Colonic mucosa (tissue), 4 donors: ENCODE data around the gene CRISP3. TPM values are rescaled to one million over a fixed set of nuclear protein-coding genes. Genes with fewer than 3 reads are reported as not detected.

ENCODE experiments used
- DNase-seq: peaks from one replicate; pipeline ENCODE4 v3.0.0-alpha.2; 2020
- H3K27ac ChIP-seq: fragments of 200-600 bp; one replicate; pipeline ENCODE4 v1.8.0; 2021
- H3K27me3 ChIP-seq: fragments of 200-600 bp; one replicate; pipeline ENCODE4 v1.8.0; 2021
- H3K36me3 ChIP-seq: fragments of 200-600 bp; one replicate; pipeline ENCODE4 v1.8.0; 2021
- H3K4me1 ChIP-seq: fragments of 200-600 bp; one replicate; pipeline ENCODE4 v1.8.0; 2021; ENCODE audit warnings: mild to moderate bottlenecking
- H3K4me3 ChIP-seq: fragments of 200-600 bp; one replicate; pipeline ENCODE4 v1.8.0; 2021
- H3K9ac ChIP-seq, 2 donors: one replicate each; pipeline ENCODE4 v1.7.0; 2013; ENCODE audit warnings: control low read depth in 2 of 2, low read depth in 2 of 2, low read length in 2 of 2
- H3K9me3 ChIP-seq: fragments of 200-600 bp; one replicate; pipeline ENCODE4 v1.8.0; 2021
- CTCF ChIP-seq: fragments of 200-600 bp; IDR thresholded peaks from one replicate; pipeline ENCODE4 v1.8.0; 2022; ENCODE audit warnings: antibody characterized with exemption, mild to moderate bottlenecking
- intact Hi-C: fragments of 100-400 bp; cut with DNase I; formaldehyde crosslinking; loops from one replicate; pipeline ENCODE4 v1.14.1; 2022
- total RNA-seq, 2 donors: library from RNA; stranded (reverse); fragmentation: NEBNext Ultra II Directional in 1 of 2; extraction: Animal tissue kit (Norgen Biotek cat#: 25700) in 1 of 2; gene quantifications; one replicate each; pipeline ENCODE4 v1.2.1, GENCODE V29; 2021
- donor health status: healthy.
- donor health status: DM: no; HTN: no; CAD: no.
- donor health status: DM: no; HTN: no; CAD: no.

Gene CRISP3
- not detected for total RNA-seq

- Histone ChIP-seq H3K4me3 (no peak within 1 kb of the TSS), H3K9me3 (no peaks in the 10 kb centered on the region), H3K27ac (no peak within 1 kb of the TSS), H3K27me3 (no peaks in the 10 kb centered on the region), H3K9ac (no peak within 1 kb of the TSS), H3K4me1 (no peaks in the 10 kb centered on the region), H3K36me3 (no peaks in the 10 kb centered on the region)
- no peak for TF ChIP-seq CTCF
- intact Hi-C loops: no loop called here
- no peak for DNase-seq
These were observed at the start of gene CRISP3 for GRCh38 chr6:49744259-49744658. Gene CRISP3, minus strand, starts transcription at chr6:49744388. Its CDS starts 21 bp downstream, at chr6:49744367.

GRCh38 chr6:49790341-49790740, 46.2 kb upstream of the CRISP3 start:
- Histone ChIP-seq H3K4me1 (no peaks in the 10 kb centered on the region), H3K9me3 (no peaks in the 10 kb centered on the region), H3K4me3 (no peak overlapping the region), H3K27me3 (no peaks in the 10 kb centered on the region), H3K36me3 (no peaks in the 10 kb centered on the region), H3K9ac (no peak overlapping the region), H3K27ac (no peak overlapping the region)
- intact Hi-C loops: no loop called here
- no peak for DNase-seq
- TF ChIP-seq CTCF: no peak

- no peaks in the 10 kb centered on the region for H3K36me3 ChIP-seq
- no peak for TF ChIP-seq CTCF
- H3K27ac ChIP-seq: no peak within 1 kb of the TSS
- intact Hi-C loops: no loop called here
- H3K27me3 ChIP-seq: no peaks in the 10 kb centered on the region
- no peaks in the 10 kb centered on the region for H3K4me1 ChIP-seq
- H3K9ac ChIP-seq: no peak within 1 kb of the TSS
- no peaks in the 10 kb centered on the region for H3K9me3 ChIP-seq
- DNase-seq: no peak
- no peak within 1 kb of the TSS for H3K4me3 ChIP-seq
These were observed 43.0 kb upstream of the CRISP3 start, which contains the start of gene PGK2 for GRCh38 chr6:49787176-49787575. Gene PGK2, minus strand, starts transcription at chr6:49787285. Its CDS starts 98 bp downstream, at chr6:49787187.

- TF ChIP-seq CTCF: no peak
- Histone ChIP-seq H3K27ac (no peak overlapping the region), H3K36me3 (no peaks in the 10 kb centered on the region), H3K4me3 (no peak overlapping the region), H3K9me3 (no peaks in the 10 kb centered on the region), H3K4me1 (no peaks in the 10 kb centered on the region), H3K9ac (no peak overlapping the region), H3K27me3 (no peaks in the 10 kb centered on the region)
- intact Hi-C loops: no loop called here
- DNase-seq: no peak
These were observed 40.1 kb upstream of the CRISP3 start for GRCh38 chr6:49784272-49784671.

GRCh38 chr6:49782725-49783124, 38.5 kb upstream of the CRISP3 start:
- no peaks in the 10 kb centered on the region for H3K9me3 ChIP-seq
- intact Hi-C loops: no loop called here
- no peaks in the 10 kb centered on the region for H3K36me3 ChIP-seq
- no peaks in the 10 kb centered on the region for H3K27me3 ChIP-seq
- no peaks in the 10 kb centered on the region for H3K4me1 ChIP-seq
- no peak for TF ChIP-seq CTCF
- no peak overlapping the region for H3K4me3 ChIP-seq
- H3K27ac ChIP-seq: no peak overlapping the region
- no peak for DNase-seq
- no peak overlapping the region for H3K9ac ChIP-seq

- Histone ChIP-seq H3K27ac (no peak overlapping the region), H3K9ac (no peak overlapping the region), H3K27me3 (no peaks in the 10 kb centered on the region), H3K4me3 (no peak overlapping the region), H3K36me3 (no peaks in the 10 kb centered on the region), H3K9me3 (no peaks in the 10 kb centered on the region), H3K4me1 (no peaks in the 10 kb centered on the region)
- TF ChIP-seq CTCF: no peak
- no peak for DNase-seq
- intact Hi-C loops: no loop called here
These were observed 38.1 kb upstream of the CRISP3 start for GRCh38 chr6:49782293-49782692.
